Activated naive CD4-positive, alpha-beta T cell treated with anti-CD3 and anti-CD28 coated beads, Interleukin-2, amount 50 U/mL, for 16 hours (primary cell): ENCODE results near the gene CLCA1.

Experiments used
- DNase-seq: peaks from one replicate; pipeline ENCODE4 v3.0.0-alpha.2; 2020

CLCA1 gene

DNA sequence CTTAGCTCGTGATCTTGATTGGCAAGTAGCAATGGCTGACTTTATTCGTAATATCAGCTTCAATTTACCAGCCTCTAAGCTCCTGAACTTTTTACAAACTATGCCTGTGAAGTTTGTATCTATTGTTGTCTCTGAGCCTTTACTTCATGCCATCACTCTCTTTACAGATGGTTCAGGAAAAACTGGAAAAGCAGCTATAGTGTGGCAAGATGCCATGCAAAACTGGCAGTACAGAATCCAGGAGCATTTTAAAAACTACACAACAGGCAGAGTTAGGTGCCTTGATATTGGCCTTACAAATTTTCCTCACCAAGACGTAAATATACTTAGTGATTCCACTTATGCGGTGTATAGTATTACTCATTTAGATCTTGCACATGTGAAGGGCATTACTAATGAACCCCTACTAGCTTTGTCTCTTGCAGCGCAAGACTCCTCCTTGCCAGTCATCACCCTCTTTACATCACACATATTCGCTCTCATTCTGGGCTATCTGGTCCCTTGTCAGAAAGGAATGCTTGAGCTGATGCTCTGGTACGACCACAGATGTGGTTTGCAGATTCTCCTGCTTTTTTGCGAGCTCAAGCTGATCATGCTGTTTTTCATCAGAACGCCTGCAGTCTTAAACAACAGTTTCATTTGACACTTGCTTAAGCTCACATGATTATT is 36.3 kb downstream of the CLCA1 start:
- DNase-seq, result no peak

DNA sequence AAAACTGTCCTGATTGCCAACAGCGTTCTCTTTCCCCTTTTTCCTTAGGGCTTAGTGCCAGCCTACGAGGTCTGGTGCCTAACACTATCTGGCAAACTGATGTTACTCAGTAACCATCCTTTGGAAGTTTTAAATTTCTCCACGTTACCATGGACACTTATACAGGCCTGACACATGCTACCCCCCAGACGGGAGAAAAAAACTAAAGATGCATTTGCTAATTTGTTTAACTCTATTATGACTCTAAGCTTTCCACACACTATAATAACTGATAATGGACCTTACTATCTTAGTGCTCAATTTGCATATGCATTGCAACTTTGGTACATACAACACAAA is 36.8 kb downstream of the CLCA1 start:
- no peak for DNase-seq

DNA sequence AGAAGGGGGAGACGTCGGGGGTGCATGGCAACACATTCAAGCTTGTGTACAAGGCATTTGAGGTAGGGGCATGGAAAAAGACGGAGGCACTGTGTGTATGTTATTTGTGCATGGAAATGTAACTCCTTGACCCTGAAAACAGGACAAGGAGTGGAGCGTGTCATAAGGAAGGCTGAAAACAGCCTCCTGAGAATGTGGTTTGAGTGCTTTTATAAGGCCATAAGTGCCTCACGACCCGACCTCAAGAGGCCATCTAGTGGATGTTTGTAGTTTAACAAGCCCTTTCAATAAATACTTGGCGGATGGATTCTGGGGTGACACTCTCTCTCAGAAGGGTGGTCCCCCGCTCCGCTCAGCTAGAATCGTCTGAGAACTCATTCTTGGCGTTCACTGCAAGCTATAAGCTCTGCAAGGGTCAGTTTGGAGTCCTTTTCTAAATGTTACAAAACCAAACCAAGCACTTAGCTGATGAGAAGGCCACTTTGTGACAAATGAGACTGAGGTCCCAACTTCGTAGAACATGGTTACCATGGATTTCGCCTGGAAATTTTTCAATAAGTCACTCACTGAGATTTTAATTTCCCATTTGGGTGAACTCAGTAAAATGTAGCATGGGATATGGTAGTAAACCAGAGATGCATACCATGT is 39.3 kb downstream of the CLCA1 start:
- no peak for DNase-seq

DNA sequence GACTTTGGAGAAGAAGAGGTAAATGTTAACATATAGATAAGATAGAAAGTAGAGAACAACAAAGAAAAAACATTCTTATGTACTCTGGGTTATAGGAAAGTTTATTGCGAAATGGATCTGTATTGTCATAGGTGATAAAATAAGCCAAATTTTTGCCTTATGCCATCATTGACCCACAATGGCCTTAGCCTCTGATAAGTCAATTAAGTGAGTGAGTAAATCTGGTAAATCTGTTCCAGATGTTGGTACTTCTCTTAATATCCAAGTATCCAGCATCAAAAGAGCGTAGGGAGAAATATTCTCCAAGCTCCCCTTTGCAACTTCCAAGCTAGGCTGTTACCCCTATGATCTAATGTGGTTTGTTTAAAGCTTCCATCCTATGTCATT is 39.8 kb downstream of the CLCA1 start:
- DNase-seq, result no peak

DNA sequence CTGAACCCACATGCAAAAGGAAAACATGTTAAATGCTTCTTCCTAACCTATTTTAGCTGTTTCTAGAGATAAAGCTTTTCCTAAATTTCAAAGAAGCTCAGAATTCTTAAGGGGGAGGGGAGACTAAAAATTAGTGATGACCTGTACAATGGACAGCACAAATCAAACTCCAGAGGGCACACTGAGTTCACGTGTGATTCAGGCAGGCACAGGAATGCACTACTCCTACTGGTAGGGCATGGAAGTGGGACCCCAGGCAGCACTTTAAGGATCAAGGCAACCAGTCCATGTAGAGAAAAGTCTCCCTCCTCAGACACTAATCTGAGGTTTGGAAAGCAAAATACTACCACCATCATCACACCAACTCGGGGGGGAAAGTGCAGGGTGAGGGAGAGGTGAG is 46.9 kb downstream of the CLCA1 start:
- DNase-seq, result no peak

DNA sequence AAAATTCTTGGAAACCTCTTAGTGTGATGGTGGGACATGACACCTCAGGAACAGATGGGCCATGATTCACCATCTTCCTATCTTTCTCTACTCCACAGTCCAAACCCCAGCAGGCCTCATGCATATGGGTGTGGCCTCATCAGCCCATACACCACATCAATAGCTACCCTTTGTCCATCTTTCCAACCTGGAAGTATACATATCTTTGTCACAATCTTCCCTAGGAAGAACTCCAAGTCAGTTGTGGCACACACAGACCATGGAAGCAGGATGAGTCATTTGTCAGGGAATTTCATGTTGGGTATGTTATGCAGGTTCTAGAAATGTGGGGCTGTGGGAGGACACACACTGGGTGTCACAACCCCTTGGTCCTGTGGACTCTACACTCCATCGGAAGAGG is 47.6 kb downstream of the CLCA1 start:
- no peak for DNase-seq

DNA sequence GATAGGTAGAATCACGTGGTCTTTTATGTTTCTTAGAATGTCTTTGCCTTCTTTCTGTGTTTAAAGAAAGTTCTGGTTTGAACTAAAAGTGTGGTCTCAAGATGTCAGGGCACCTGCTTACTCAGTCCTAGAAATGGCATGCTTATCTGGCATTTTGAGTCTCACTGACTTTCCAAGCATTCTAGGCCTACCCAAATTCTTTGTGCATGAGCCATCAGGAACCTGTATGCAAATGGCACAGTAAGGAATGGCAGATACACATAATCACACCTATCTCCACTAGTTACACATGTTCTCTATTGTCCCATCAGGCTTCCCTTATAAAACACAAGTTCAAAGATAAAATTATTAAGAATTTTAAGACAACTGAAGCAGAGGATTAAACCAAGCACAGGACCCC is 48.6 kb downstream of the CLCA1 start:
- DNase-seq, result no peak

DNA sequence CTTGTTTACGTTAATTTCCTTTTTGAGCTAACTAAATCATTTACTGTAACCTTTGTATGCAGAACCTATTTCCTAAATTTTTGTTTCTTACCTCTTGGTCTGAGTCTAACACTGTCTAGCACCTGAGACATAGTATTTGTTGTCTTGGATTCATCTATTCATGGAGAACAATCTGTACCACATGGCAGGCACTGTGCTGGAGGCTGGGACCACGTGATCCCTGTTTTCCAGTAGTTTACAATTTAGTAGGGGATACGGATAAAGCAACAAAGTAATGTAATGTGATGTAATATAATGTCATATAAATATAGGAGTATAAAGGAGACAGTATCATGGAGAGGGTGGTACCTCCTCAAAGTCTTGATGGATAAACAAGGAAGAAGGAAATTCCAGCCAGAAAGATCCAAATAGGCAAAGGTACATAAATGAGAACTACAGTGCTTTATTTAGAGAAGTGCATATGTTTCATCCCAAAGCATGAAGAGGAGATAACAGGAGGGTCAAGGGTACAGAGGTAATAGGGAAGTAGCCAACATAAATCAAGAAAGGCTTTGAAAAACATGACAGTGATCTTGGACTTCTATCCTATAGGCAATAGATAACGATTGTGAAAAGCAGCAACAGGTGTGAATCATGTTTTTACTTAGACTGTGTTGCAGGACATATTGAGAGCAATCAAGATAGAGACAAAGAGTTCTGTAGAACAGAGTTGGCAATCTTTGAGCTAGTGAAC is 52.2 kb downstream of the CLCA1 start:
- DNase-seq, result no peak

DNA sequence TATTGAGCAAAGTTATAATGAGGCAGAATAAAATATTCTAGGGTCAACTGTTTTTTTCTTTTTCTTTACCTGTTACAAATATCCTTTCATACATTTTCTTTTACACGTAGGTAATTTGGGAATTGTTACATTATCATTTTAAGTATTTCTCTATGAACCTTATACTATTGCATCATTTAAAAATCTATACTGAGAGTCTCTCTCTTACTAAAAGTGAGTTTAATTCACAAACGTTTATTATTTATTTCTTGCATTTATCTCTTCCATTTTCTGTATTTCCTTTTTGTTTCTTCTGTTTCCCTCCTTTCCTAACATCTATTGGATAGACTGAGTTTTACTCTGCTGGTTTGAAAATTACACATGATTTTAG is 52.8 kb downstream of the CLCA1 start:
- DNase-seq, result no peak

DNA sequence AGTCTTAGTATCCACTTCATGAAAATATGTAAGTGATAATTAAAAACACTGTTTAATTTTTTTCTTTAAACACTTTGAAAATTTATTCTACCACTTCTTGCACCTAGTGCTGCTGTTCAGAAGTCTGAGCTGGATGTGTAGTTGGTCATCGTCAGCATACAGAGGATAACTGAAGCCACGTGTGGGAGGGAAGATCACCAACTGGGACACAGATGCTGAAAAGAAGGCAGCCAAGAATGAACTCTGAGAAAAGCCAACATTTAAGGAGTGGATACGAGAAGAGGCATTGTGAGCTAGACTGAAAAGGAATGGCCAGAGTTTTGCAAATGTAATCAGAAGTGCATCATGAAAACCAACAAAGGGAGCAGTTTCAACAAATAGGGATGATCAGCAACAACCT is 53.5 kb downstream of the CLCA1 start:
- DNase-seq, result no peak

DNA sequence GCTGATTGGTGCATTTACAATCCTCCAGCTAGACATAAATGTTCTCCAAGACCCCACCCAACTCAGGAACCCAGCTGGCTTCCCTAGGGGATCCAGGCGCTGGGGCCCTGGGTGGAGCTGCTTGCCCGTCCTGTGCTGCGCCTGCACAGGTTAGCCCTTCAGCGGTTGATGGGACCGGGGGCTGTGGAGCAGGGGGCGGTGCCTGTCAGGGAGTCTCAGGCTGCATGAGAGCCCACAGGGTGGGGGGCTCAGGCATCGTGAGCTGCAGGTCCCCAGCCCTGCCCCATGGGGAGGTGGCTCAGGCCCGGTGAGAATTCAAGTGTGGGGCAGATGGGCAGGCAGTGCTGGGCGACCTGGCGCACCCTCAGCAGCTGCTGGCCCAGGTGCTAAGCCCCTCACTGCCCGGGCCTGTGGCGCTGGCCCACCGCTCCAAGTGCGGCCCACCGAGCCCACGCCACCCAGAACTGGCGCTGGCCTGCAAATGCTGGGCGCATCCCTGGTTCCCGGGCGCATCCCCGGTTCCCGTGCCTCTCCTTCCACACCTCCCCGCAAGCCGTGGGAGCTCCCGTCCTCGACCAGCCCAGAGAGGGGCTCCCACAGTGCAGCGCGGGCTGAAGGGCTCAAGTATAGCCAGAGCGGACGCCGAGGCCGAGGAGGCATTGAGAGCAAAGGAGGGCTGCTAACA is 55.1 kb downstream of the CLCA1 start:
- DNase-seq, result no peak

DNA sequence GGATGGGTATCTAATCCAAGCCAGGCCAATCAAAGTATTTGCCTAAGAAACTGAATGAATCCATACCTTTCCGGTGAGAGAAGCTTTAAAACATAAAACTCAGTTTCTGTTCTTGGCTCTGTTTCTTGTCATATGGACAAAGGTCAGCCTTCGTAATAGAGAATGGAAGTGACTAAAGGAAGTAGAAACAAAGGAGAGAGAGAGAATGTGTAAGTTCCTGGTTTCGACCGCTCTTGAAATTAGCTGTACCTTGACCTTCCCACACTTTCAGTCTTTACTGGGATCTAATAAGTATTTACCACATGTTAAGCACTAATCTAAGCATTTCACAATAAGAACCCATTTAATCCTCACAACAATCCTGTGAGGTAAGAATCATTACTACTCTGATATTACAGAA is 58.6 kb downstream of the CLCA1 start:
- DNase-seq, result no peak

DNA sequence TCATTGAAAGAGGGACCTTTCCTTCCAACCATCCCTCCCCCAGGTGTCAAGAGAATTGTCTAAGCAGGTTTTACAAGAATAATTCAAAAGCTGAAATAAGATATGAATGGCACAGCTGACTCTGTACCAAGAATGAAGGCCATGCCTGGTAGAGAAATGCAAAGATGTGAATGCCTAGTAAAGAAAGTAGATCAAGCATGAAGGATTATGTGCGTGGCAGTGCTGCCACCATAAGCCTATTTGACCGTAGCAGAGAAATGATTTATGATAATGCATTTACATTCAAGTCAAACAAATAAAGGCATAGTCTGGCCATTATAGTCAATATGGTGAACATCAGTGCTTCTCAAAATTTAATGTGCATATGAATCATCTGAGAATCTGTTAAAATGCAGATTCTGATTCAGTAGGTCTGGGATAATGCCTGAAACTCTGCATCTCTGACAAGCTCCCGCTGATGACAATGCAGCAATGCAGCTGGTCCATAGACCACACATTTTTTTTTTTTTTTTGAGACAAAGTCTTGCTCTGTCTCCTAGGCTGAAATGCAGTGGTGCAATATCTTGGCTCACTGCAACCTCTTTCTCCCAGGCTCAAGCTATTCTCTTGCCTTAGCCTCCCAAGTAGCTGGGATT is 61.6 kb downstream of the CLCA1 start:
- no peak for DNase-seq

DNA sequence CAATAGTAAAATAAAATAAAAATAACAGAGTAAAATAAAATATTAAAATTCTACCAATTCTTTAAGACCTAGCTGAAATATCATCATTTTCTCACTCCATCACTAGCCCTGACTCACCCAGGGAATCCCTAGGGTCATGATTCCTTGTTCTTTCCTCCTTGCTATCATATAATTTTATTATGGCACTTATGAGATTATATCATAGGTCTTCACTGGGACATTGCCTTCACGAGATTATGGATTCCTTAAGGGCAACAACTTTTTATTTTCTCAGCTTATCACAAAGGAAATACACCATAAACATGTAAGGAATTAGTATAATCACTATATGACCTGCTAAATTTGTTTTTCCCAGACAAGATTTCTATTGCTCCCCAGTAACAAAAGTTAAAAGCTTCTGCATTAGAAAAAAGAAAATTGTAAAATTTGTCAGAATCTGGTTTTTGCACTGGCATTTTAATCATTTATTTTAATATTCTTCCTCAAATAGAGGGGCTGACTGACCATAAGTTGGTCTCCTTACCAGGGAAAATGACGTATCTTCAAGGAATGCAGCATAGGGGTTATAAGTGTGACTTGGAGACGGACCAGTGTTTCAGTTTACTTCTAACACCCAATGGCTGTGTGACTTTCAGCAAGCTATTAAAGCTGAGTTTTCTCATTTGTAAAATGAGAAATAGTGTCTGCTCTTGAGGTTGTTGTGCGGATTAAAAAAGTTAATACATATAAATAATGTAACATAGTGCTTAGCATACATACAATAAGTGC is 69.4 kb downstream of the CLCA1 start:
- no peak for DNase-seq

DNA sequence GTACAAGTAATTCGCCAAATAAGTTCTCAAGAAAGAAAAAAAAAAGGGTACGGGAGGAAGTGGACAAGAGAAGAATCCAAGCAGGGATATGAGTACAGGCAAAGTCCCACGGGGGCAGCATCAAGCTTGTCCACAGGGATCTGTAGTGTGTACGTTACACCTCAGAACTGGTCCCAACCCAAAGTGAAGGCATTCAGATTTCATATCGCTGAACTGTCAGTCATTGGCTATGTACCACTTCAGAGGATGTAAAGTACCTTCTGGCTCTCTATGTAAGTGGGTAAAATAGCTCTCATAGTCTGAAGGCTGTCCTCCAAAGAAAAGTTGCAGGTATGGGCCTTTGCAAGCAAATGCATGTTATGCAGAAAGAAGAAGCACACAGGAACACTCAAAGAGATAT is 70.0 kb downstream of the CLCA1 start:
- no peak for DNase-seq

DNA sequence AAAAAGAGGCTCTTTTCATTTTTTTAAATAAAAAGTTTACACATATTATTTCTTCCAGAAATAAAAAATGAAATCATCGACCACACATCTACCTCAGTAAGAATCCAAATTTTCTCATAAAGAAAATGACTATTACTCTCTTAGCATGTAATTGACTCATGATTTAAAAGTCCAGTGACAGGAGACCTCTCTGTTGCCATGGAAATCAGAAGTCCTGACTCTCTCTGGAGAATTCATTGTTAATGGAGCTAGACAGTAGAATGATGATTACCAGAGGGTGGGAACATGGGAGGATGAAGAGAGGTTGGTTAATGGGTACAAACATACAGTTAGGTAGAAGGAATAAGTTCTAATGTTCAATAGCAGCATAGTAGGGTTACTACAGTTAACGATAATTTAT is 73.1 kb downstream of the CLCA1 start:
- no peak for DNase-seq

DNA sequence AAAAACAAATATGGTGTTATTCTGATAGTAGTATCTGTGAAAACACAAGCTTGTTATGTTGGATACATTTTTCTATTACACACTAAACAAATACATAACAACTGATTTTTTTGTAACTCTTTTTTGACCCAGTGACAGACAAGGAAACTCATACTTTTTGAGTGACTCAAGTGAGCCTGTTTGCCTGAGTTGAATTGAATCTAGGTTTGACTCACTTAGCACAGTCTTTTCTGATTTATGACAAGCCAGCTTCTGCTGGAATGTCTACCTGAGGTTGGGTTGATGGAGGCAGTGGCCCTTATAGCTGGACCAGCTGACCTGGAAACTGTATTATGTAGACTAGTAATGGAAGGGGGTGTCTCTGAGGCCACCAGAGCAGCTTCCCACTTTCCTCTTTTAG is 73.9 kb downstream of the CLCA1 start:
- no peak for DNase-seq

DNA sequence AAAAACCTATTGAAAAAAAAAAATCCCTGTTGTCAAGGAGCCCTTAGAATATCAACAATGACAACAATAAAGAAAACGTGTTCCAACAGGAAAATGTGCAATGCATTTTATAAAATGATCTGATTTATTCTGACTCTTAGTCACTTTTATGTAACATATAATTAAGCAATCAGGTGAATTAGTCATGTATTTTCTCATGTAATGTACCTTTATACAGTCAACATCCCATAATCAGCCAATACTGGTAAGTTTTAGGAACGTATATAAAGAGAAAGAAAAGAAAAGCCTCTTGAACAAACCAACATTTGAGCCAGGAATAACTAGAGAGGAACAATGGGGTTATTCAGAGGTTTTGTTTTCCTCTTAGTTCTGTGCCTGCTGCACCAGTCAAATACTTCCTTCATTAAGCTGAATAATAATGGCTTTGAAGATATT is 78.1 kb downstream of the CLCA1 start, which contains the start of gene CLCA4:
Gene CLCA4 (plus strand): TSS at position 292 of the 435 bp plus-strand sequence. CDS start 42 bp downstream, at position 334.
- no peak for DNase-seq

DNA sequence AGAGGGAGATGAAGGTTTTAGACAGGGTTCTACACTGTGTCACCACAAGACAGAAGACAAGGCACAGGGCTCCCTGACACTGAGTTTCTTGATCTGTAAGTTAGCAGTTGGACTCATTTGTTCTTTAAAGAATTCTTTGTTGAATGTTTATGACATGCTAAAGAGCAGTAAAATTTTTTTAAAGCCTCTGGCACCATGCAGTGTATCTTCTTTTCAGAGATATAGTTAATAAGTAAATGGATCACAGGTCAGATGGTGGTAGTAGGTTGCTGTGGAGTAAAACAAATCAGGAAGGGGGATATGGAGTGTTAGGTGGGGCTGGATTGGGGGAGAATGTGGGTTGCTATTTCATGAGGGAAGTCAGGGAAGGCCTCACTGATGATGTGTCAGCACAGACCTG is 80.1 kb downstream of the CLCA1 start:
- DNase-seq, result no peak
